Measurements from ENCODE around the gene SLC6A12. TPM values are rescaled to one million over a fixed set of nuclear protein-coding genes. Genes with fewer than 3 reads are reported as not detected.

SLC6A12 gene
- total RNA-seq, 4 donors from 2014 or later = 0.17 to 0.78 (median 0.34) TPM; not detected in 1

DNA sequence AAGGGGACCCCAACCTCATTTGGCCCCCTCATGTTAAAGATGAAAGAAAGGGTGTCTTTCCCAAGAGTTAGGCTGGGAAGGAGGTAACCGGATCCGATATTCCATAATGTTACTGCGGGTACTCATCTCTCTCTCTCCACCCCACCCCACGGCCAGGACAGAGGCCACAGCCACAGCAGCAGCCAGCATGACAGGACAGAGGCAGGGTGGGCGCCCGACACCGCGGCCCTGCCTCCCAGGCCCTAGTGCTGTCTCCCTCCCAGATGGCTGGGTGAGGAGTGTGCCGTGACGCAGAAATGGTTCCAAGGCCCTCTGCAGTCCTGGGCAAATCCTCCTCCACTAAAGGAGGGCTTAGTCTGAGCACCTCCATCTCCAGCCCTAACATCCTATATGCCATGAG is 6.2 kb downstream of the SLC6A12 start:
- Histone ChIP-seq H3K27me3 (peaks cover 0 to 80% (median 17%) of the 10 kb centered on the region in 4 donors), H3K36me3 (no peaks in the 10 kb centered on the region), H3K9me3 (no peaks in the 10 kb centered on the region), H3K27ac (replicated peaks in 1 of 4) (no peak overlapping the region), H3K4me1 (peaks cover 4 to 18% (median 13%) of the 10 kb centered on the region in 4 donors), H3K4me3 (no peak overlapping the region)
- DNase-seq (ENCODE audit: extremely low spot score) = no peak
- TF ChIP-seq, protein P1, sequence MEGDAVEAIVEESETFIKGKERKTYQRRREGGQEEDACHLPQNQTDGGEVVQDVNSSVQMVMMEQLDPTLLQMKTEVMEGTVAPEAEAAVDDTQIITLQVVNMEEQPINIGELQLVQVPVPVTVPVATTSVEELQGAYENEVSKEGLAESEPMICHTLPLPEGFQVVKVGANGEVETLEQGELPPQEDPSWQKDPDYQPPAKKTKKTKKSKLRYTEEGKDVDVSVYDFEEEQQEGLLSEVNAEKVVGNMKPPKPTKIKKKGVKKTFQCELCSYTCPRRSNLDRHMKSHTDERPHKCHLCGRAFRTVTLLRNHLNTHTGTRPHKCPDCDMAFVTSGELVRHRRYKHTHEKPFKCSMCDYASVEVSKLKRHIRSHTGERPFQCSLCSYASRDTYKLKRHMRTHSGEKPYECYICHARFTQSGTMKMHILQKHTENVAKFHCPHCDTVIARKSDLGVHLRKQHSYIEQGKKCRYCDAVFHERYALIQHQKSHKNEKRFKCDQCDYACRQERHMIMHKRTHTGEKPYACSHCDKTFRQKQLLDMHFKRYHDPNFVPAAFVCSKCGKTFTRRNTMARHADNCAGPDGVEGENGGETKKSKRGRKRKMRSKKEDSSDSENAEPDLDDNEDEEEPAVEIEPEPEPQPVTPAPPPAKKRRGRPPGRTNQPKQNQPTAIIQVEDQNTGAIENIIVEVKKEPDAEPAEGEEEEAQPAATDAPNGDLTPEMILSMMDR (IDR thresholded peaks at IDR 0.05) = no peak
- TF ChIP-seq POLR2A (IDR thresholded peaks at IDR 0.05; ENCODE audit: low read depth) = no peak
- TF ChIP-seq EP300 (IDR thresholded peaks at IDR 0.05) = no peak
- TF ChIP-seq POLR2AphosphoS5 (IDR thresholded peaks at IDR 0.05) = no peak
- intact Hi-C loops (cut with DNase I) = no loop called here
- 87% methylated on average over 9 of the region's 10 CpGs for WGBS

DNA sequence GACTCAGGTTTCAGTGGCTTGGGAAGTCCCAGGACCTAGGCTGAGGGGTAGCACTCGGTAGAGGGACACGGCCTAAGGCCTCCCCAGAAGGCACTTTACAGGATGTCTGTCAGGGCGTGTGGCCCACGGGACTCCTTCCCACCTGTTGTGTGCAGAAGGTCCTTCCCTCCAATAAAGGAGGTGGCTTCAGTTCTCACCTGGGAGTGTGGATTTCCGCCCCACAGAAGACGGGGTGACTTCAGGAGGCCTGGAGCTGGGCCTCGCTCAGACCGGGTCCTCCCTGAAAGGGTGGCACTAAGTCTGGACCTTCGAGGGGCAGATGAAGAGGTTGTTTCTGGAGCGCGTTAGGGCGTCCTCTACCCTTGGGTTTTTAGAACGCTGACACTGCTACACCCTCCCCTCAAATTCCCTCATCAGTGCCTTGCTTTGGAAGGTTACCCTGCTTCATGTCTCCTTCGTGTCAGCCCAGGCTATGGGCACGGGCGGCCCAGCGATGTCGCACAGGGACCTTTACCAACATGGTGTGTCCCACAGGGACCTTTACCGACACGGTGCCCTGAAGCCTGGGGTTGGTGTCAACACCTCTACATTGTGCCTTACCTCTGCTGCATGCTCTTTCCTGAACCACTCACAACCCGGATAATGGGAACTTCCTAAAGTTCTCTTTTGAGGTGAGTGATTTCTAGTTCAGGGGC is 7.1 kb downstream of the SLC6A12 start:
- Histone ChIP-seq H3K27ac (replicated peaks in 1 of 4) (no peak overlapping the region), H3K36me3 (no peaks in the 10 kb centered on the region), H3K9me3 (no peaks in the 10 kb centered on the region), H3K27me3 (peaks cover 0 to 80% (median 17%) of the 10 kb centered on the region in 4 donors), H3K4me1 (peaks cover 4 to 16% (median 13%) of the 10 kb centered on the region in 4 donors), H3K4me3 (no peak overlapping the region)
- no peak for DNase-seq (ENCODE audit: extremely low spot score)
- TF ChIP-seq POLR2A (IDR thresholded peaks at IDR 0.05; ENCODE audit: low read depth) (no peak), EP300 (IDR thresholded peaks at IDR 0.05) (no peak), POLR2AphosphoS5 (IDR thresholded peaks at IDR 0.05) (no peak)
- TF ChIP-seq, protein P1 (IDR thresholded peaks at IDR 0.05) = no peak
- intact Hi-C loops (cut with DNase I) = no loop called here
- WGBS = 94% methylated on average over 15 of the region's 21 CpGs

DNA sequence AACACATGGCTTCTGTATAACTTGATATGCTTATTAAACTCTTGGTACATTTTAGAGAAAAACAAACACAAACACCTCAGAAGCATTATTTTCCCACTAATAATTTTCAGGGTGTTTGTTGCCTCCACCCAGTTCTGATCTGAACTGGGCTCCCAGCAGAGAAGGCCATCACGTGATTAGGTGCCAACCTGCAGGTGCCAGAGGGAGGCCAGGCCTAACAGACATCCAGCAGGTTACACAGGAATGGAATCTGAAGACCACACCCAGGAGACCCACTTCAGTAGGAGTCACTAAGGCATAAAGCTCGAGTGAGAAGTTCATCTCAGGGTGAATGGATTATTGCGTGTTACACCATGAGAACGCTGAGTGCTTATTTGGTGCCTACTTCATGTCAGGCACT is 8.9 kb downstream of the SLC6A12 start:
- no peak for DNase-seq (ENCODE audit: extremely low spot score)
- 91% methylated on average over 4 of the region's 4 CpGs for WGBS
- no peaks in the 10 kb centered on the region for H3K9me3 ChIP-seq
- peaks cover 4 to 16% (median 13%) of the 10 kb centered on the region in 4 donors for H3K4me1 ChIP-seq
- H3K4me3 ChIP-seq = no peak overlapping the region
- H3K36me3 ChIP-seq = no peaks in the 10 kb centered on the region
- H3K27me3 ChIP-seq = peaks cover 0 to 86% (median 17%) of the 10 kb centered on the region in 4 donors
- intact Hi-C loops (cut with DNase I) = no loop called here
- TF ChIP-seq, protein P1 (IDR thresholded peaks at IDR 0.05) = no peak
- no peak for TF ChIP-seq POLR2AphosphoS5 (IDR thresholded peaks at IDR 0.05)
- H3K27ac ChIP-seq (replicated peaks in 1 of 4) = no peak overlapping the region

DNA sequence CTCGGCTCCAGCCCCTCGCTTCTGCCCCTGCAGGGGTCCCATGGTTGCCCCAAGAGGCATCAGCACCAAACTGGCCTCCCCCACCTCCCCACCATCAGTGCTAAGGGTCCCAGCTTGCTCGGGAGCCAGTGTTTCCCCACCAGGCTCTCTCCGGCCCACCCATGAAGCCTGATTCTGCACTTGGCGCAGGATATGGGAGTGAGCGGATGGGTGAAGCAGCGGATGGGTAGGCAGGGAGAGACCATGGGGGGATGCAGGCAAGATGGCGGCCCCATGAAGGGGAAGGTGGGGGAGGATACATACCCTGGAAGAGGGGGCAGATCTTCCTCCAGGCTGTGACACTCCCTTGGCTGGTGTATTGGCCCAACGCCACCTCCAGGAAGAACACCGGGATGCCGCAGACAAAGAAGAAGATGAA is 9.7 kb downstream of the SLC6A12 start:
- H3K4me3 ChIP-seq = peak overlapping the region; percentile 56 to 60 (median 58)

More for the DNA sequence above, 9.7 kb downstream of the SLC6A12 start:
- Histone ChIP-seq H3K9me3 (no peaks in the 10 kb centered on the region), H3K27ac (replicated peaks in 1 of 4) (no peak overlapping the region), H3K36me3 (no peaks in the 10 kb centered on the region), H3K4me1 (peaks cover 4 to 18% (median 14%) of the 10 kb centered on the region in 4 donors), H3K27me3 (peaks cover 0 to 81% (median 17%) of the 10 kb centered on the region in 4 donors)
- TF ChIP-seq, protein P1 (IDR thresholded peaks at IDR 0.05) = no peak
- TF ChIP-seq POLR2AphosphoS5 (IDR thresholded peaks at IDR 0.05) = no peak
- no peak for TF ChIP-seq POLR2A (IDR thresholded peaks at IDR 0.05; ENCODE audit: low read depth)
- no peak for TF ChIP-seq EP300 (IDR thresholded peaks at IDR 0.05)
- WGBS = 78% methylated on average over 9 of the region's 11 CpGs
- intact Hi-C loops (cut with DNase I) = no loop called here
- DNase-seq (ENCODE audit: extremely low spot score) = no peak

Measured in esophagus muscularis mucosa (tissue), 4 donors.